GM18502 (cell line): Measurements from ENCODE around the gene ISG20.
A peak's percentile ranks its signal among the peaks of the same experiment; 100 is the strongest.
"Not testable (repeated sequence)": the region's sequence is repeated elsewhere in the genome, so short reads cannot be mapped to it uniquely, and the experiment has no call there.

ENCODE experiments used
- ATAC-seq: cut with Tn5 transposase; IDR thresholded peaks from one replicate; pipeline ENCODE4 v1.9.1; 2021; ENCODE audit warnings: mild to moderate bottlenecking; ENCODE audit not compliant: unreplicated experiment, poor library complexity

Gene ISG20

DNA sequence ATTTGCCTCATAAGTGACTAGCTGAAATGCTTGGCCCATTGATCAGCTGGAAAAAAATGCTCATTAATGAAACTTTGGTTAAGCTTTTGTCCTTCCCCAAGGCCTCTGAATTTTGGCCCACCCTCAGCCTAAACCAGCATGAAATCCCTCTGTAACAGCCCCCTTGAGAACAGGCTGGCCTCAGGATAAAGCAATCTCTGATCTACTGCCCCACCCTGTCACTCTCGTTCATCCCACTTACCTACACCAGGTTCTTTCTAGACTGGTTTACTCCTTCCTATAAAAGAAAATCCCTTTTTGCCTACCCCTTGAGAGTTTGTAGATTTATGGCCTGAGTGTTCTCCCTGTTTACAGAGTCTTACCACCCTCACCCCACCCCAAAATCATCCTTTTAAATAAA, 21.0 kb upstream of the ISG20 start:
- no peak for ATAC-seq

DNA sequence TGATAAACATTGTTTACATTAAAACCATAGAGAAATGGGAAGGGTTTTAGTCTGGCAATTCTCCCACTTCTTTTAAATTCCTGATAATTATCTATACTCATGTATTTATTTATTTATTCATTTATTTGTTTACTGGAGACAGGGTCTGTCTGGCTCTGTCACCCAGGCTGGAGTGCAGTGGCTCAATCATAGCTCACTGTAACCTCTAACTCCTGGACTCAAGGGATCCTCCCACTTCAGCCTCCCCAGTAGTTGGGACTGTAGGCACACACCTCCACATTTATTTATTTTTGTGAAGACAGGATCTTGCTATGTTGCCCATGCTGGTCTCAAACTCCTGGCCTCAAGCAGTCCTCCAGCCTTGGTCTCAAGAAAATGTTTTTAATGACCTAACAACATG, 20.1 kb upstream of the ISG20 start:
- ATAC-seq = no peak

DNA sequence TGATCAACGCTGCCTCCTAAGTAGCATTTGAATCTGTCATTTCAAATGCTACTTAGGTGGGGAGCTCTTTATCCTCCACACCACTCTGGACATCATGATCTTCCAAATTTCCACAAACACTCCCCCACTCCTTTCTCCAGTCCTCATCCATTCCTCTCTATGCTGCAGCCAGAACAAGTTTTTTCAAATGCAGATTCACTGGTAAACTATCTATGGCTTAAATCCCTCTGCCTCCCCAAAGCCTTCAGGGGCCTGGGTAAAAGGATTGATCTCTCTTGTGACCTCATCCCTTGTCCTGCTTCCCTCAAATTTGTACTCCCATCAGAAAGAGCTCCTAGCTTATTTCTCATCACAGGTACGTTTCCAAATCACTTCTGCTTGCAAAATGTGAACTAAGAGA, 19.0 kb upstream of the ISG20 start:
- no peak for ATAC-seq

DNA sequence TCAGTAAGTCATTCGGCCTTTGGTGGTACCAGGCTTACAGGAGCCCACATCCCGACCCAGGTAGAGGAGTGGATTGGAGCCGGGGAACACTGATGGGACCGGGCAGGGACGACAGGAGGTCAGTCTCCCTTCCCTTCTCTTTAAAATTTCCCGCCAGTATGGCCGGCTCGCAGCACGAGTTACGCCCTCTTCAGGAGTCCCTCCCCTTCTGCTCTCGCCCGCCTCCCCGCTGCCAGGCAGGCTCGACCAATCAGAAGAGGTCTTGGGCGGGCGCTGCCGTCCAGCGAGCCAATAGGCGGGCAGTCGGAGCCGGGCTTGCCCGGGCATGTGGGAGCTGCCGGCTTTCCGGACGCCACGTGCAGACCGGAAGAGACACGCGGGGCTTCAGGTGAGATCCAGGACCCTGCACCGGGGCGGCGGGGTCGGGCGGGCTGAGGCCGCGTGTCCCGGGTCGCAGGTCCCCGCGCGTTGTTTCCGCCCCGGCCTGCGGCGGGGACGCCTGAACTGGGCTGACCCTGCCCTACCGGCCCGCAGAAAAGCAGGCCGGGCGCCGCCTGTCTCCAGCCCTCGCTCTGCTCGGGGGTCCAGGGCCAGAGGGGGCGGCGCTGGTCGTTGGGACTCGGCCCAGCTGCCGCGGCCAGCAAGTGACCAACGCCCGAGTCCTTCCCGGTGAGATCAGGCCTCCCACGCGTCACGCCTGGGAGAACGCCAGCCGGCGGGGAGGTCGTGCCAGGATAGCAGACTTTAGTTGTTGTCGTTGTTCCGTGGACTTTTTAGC, 17.6 kb upstream of the ISG20 start, which contains the start of gene AEN:
Gene AEN (plus strand): TSS at position 346 of the 778 bp plus-strand sequence. CDS start 4,870 bp downstream, outside the sequence.
- peak; percentile 92 for ATAC-seq

DNA sequence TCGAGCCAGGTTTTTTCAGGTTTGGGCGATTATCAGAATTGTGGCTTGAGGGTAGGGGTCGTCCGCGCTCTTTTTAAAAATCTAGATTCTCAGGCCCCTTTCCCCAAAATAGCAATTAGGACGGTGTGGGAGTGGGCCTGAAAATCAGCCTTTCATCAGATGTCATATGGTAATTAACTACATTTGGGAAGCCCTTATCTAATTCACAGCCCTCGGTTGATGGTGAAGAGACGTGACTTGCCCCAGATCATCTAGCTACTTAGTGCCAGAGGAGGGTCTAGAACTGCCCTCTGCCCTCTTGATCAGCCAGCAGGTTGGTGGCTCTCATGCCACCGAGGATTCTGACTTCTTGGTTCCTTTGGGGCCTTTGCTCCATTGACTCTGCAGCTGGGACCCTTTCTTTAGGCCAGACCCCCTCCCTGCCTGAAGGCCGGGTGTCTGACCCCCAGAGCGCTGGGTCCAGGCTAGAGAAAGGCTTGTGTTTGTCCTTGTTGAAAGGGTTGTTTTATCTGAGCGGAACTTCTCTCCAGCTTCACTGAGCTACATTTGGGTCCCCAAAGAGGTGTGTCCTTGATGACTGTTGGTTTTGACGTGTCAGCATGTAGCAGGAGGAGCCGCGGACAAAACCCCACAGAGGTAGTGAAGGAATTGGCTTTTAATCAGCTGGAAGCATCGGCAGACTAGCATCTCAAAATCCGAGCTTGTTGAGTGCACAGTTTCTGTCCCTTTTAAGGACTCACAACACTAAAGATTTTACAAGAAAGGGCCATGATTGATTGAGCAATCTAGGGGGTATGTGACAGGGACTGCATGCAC, 16.8 kb upstream of the ISG20 start:
- ATAC-seq = peak; percentile 38

DNA sequence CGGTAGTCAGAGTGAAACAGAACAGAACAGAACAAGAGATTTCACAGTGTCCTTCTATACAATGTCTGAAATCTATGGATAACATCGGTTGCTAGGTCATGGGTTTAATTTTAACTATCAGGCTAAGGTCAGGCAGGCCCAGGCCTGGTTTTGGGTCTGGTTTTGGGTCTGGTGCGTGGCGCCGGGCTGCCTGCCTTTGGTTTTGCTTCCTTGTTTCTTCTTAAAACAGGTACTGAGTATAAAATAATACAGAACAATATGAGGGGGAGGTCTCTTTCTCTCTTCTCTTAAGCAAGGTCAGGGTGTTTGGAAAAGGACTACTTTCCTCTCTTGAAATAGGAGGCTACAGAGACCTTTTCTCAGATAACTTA, 16.2 kb upstream of the ISG20 start:
- no peak for ATAC-seq

DNA sequence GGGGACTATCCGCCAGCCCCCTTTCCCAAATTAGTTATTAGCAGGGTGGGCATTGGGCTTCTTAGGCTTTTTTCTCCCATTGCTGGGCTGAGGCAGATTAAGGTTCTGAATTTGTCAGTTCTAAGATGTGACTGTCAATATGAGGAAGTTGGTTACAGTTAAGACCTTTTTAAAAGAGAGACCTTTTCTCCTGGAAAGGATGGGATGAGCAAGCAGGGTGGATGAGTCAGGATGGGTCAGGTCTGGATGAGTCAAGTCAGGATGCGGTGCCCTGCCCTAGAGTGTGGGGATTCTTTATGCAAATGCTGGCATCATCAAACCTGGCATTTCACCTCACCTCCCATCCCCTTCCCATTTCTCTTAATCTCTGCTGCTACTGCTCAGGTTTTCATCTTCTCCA, 15.8 kb upstream of the ISG20 start:
- ATAC-seq = no peak

DNA sequence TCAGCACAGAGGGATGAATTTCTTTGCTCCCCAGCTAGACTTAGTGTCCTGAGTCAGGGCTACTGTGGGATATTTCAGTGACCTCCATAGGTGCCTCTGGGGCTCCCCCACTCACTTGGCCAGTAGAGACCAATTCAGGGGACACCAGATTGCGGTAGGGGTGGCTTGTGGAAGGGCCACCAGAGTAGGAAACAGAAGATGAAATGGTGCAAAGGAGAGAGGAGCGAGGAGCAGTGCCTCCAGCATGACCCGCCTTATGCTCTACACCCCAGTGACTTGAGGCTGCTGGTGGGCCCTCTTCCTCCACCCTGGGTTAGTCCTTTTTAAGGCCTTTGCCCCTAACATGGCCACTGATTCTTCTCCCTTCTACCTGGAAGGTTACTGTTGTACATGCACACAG, 15.2 kb upstream of the ISG20 start:
- no peak for ATAC-seq

DNA sequence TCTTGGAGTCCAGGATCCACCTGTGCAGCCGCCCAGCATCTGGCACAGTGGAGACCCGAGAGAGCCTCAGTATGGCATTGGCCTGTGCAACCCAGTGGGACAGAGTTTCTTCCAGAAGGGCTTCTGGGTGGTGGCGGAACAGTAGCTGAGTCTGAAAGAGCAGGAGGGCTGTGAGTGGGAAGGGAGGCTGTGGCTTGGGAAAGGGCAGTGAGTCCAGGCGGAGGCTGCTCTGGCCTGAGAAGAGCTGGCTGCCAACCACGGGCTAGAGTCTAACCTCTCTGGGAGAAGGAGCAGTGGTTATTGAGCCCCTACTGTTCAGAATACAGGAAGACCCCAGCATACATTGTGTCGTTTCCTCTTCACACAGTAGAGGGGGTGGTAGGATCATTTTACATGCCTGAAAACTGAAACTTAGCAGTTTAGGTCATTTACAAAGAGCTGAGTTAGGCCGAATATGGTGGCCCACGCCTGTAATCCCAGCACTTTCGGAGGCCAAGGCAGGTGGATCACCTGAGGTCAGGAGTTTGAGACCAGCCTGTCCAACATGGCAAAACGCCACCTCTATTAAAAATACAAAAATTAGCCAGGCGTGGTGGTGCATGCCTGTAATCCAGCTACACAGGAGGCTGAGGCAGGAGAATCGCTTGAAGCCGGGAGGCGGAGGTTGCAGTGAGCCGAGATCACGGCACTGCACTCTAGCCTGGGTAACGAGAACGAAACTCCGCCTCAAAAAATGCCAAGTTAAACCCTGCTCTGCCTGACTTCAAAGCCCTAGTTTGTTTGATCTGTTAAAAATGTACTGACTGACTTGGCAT, 14.5 kb upstream of the ISG20 start:
- no peak for ATAC-seq

DNA sequence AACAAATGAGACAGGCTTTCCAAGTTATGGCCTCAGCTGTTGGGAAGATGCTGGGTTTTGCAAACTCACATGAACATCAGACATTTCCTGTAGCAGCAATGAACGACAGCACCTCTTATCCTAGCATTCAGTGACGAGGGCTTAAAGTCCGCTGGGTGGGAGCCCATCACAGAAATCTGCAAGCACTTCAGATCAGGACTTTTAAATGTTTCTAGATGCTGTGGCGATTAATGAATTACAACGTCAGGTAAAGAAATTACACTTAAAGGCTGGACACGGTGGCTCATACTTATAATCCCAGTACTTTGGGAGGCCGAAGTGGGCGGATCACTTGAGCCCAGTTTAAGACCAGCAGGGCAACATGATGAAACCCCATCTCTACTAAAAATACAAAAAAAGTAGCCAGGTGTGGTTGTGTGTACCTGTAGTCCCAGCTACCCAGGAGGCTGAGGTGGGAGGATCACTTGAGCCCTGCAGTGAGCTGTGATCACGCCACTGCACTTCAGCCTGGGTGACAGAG, 13.8 kb upstream of the ISG20 start:
- ATAC-seq = no peak

DNA sequence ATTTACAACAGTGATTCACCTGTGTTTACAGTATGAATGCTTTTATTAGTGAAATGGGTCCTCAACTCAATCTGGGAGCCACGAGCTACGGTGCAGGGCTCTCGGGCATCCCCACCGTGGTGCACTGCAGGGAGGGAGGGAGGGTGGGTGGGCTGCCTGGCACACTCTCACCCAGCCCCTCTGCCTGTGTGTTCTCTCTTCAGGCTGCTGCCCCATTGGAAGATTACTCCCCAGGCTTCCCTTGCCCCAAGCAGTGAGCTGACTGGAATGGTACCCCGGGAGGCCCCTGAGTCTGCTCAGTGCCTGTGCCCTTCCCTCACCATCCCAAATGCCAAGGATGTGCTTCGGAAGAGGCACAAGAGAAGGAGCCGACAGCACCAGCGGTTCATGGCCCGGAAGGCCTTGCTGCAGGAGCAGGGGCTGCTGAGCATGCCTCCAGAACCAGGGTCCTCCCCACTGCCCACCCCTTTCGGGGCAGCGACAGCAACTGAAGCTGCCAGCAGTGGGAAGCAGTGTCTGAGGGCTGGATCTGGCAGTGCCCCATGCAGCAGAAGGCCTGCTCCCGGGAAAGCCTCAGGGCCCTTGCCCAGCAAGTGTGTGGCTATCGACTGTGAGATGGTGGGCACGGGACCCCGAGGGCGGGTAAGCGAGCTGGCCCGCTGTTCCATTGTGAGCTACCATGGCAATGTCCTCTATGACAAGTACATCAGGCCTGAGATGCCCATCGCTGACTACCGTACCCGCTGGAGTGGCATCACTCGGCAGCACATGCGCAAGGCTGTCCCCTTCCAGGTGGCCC, 12.7 kb upstream of the ISG20 start:
- ATAC-seq = no peak

DNA sequence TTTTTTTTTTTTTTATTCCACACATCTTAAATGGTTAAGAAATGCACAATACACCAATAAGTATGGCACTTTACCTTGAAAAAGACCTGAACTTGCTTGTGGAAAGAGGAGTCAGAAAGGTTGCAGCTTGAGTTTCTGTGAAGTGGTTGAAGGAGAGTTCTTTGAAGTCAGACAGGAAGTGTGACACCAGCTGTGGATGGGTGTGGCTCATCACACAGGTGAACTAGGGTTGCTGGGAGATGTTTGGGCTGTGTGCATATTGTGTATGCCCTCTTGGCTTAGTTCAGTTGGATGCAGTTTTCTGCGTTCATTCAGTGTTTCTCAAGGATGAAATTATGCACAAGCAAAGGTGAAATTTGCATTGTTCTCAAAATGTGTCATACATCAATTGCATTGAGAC, 11.4 kb upstream of the ISG20 start:
- ATAC-seq = peak; percentile 34

DNA sequence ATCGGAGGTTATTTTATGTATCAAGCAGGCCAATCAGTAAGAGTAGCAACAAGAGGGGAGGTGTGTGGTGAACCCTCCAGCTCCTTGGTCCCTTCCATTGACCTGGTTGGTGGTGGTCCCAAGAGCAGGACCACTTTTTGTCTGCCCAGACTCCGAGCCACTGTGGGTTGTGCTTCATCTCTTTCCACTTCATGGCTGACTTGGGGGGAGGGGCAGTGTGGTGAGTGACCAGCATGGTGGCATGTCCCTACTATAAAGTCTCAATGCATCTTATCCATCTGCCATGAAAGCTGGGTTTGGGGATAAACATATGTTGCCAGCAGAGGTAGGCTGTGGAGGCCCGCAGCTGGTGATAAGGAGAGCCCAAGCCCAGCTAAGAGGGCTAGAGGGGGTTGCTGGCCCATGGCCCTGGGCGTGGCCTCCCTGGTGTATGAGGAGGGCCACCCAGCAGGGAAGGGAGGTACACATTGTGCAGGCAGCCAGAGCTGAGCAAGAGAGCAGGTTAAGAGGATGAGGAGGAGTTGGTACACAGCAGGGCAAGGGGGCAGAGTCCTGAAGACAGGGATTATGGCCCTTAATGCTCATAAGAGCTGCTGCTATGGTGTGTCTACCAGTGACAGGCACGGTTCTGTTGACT, 10.7 kb upstream of the ISG20 start:
- ATAC-seq = no peak

DNA sequence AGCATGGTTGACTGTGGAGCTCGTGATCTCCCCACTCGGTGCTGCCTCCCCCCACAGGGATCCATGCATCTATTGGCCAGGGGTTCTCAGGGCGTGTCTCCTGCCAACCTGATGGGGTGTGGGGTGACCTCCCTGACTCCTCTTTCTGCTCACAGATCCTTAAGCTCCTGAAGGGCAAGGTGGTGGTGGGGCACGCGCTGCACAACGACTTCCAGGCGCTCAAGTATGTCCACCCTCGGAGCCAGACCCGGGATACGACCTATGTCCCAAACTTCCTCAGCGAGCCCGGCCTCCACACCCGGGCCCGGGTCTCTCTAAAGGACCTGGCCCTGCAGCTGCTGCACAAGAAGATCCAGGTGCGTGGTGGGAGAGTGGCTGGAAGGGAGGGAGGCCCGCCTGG, 9.7 kb upstream of the ISG20 start:
- ATAC-seq = no peak

DNA sequence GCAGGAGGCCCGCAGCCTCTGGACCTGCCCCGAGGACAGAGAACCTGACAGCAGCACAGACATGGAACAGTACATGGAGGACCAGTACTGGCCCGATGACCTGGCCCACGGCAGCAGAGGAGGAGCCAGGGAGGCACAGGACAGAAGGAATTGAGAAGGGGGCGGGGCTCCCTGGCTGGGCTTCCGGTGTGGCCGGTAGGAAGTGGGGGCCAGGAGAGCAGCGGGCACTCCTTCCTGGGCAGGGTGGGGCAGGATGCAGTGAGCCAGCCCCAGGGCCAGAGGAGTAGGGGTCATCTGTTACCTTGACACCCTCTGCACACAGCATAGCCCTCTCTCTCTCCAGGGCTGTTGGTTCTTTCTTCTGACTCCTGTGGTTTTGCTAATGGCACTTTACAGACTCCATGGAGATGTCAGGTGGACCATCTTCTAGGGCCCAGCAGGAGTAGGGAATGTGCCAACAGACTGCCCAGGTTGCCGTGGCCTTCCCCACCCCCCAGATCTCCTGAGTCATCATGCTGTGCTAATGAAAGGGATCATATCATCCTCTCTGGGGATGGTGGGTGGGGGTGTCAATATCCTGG, 8.6 kb upstream of the ISG20 start:
- ATAC-seq = no peak

DNA sequence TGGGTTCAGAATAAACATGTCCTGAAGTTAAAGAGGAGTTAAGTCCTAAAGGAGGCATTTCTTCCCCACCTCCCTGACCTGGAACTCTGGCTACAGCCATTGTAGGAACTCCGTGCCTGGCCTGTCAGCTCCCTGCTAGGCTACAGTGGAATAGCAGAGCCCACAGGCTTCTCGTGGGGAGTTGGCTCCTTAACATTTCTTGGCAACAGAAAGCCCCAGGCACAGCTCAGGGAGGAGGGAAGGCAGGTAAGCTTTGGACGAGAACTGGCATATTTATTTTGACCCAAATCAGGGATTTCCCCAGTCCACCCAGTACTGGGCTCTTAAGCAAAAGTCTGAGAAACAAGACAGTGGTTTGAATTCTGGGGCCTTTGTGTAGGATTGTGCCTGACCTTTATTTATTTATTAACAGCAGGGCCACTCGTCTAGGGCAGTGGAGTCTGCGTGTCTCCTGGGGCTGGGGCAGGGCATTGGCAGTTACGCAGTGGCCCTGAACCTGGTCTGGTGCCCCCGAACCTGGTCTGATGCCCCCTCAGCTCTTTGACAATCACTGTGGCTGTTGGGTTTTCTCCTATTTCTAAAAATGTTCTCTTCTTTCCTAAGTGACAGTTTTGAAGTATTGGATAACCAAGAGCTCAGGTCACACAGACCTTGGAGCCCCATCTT, 7.9 kb upstream of the ISG20 start:
- ATAC-seq = no peak

DNA sequence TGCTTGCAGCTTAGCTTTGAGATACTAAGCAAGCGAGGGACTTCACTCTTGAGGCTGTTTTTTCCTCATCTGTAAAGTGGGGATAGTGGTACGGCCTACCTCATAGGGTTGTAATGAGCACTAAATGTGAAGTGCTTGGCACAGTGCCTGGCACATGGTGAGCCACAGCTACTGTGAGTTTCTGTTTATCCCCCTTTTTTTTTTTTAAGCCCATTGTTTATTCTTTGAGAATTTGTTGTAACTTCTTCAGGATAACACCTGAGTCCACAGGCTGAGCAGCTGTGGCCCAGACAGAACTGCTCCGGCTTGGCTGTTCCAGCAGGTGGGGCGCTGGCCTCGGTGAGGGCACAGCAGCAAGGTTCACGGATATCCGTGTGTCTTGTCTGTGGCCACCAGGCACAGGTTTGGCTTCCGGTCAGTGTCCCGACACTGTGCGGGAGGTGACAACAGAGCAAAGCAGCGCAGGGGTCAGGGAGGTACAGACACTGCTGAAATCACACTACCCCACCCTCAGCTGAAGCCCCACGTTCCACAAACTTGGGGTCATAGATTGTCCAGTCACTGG, 7.3 kb upstream of the ISG20 start:
- no peak for ATAC-seq

DNA sequence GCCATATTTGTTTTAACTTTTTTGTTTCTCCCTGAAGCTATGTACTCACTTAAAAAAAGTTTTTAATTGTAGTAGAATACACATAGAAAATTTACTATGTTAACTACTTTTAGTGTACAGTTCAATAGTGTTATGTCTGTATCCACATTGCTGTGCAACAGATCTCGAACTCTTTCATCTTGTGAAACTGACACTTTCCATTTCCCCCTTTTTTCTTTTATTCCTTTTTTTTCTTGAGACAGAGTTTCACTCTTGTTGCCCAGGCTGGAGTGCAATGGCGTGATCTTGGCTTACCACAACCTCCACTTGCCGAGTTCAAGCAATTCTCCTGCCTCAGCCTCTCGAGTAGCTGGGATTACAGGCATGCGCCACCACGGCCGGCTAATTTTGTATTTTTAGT, 6.0 kb upstream of the ISG20 start:
- not testable (repeated sequence) for ATAC-seq
